ENCODE results near the gene SPATA2. TPM values are rescaled to one million over a fixed set of nuclear protein-coding genes. Genes with fewer than 3 reads are reported as not detected.

The SPATA2 gene
- total and polyA plus RNA-seq, 2 experiments from 2014 or later, result 5.3 to 9.3 TPM

GRCh38 chr20:49924247-49924646 lies 8.9 kb upstream of the SPATA2 start (continued):
- TF ChIP-seq NANOG (IDR thresholded peaks at IDR 0.05; ENCODE audit: borderline replicate concordance) (no peak), STAT1 (IDR thresholded peaks at IDR 0.05; ENCODE audit: unreplicated experiment) (no peak), REST (IDR thresholded peaks at IDR 0.05; ENCODE audit: unreplicated experiment) (no peak), ZNF114 (CRISPR knock-in tag; IDR thresholded peaks at IDR 0.05) (no peak)

- Histone ChIP-seq H3K4me2 (no peak overlapping the region), H3K4me3 (no peak overlapping the region), H2AFZ (no peak overlapping the region), H3K36me3 (ENCODE audit: insufficient read depth) (no peaks in the 10 kb centered on the region), H3F3A (replicated peaks; ENCODE audit: low read depth) (peaks cover 7% of the 10 kb centered on the region; the same call in 1 of the 2 replicates), H3K9me2 (ENCODE audit: insufficient read depth) (no peaks in the 10 kb centered on the region), H3K4me1 (ENCODE audit: insufficient read depth) (peaks cover 6% of the 10 kb centered on the region; the same call in 1 of the 2 replicates), H3K27me3 (ENCODE audit: insufficient read depth) (no peaks in the 10 kb centered on the region), H4K20me1 (replicated peaks; ENCODE audit: insufficient read depth) (peaks cover 2% of the 10 kb centered on the region; the same call in 1 of the 2 replicates), H3K27ac (ENCODE audit: low read depth) (no peak overlapping the region), H3K79me2 (replicated peaks; ENCODE audit: insufficient read depth) (peaks cover 6% of the 10 kb centered on the region)
- H3K4me3 Mint-ChIP-seq, result no peak overlapping the region
- no peaks in the 10 kb centered on the region for H3K36me3 Mint-ChIP-seq (ENCODE audit: low read depth)
- DNase-seq (ENCODE audit: low spot score) (no peak), ATAC-seq (no peak)
- peaks cover 4% of the 10 kb centered on the region; the same call in 1 of the 3 replicates for H3K9me3 Mint-ChIP-seq
- no peak overlapping the region for H3K27ac Mint-ChIP-seq
- H3K4me1 Mint-ChIP-seq, result peaks cover 11% of the 10 kb centered on the region
- H3K27me3 Mint-ChIP-seq (ENCODE audit: insufficient read depth, low read depth, poor library complexity), result peaks cover 18% of the 10 kb centered on the region
- TF ChIP-seq ZNF462 (CRISPR knock-in tag; IDR thresholded peaks at IDR 0.05), result no peak
- TF ChIP-seq STAT1 (IDR thresholded peaks at IDR 0.05; ENCODE audit: unreplicated experiment), result no peak
- no peak for TF ChIP-seq EZH2 (IDR thresholded peaks at IDR 0.05; ENCODE audit: low read depth, unreplicated experiment)
- no peak for TF ChIP-seq REST (IDR thresholded peaks at IDR 0.05; ENCODE audit: unreplicated experiment)
- no peak for TF ChIP-seq ZNF114 (CRISPR knock-in tag; IDR thresholded peaks at IDR 0.05)
- no peak for TF ChIP-seq ETS1 (IDR thresholded peaks at IDR 0.05)
- TF ChIP-seq CREB1 (CRISPR knock-in tag; IDR thresholded peaks at IDR 0.05; ENCODE audit: low read depth), result no peak
- TF ChIP-seq ZNF331 (CRISPR knock-in tag; IDR thresholded peaks at IDR 0.05; ENCODE audit: low read depth), result no peak
- TF ChIP-seq EZH2phosphoT487 (IDR thresholded peaks at IDR 0.05; ENCODE audit: unreplicated experiment), result no peak
- TF ChIP-seq NANOG (IDR thresholded peaks at IDR 0.05; ENCODE audit: borderline replicate concordance), result no peak
Observed at GRCh38 chr20:49919461-49919860, 4.1 kb upstream of the SPATA2 start.
